Stimulated activated CD8-positive, alpha-beta memory T cell treated with anti-CD3 and anti-CD28 coated beads, Interleukin-7, amount 100 ng/mL, for 24 hours (primary cell): Measurements from ENCODE around the gene ZNF606.
"Not testable (repeated sequence)": the region's sequence is repeated elsewhere in the genome, so short reads cannot be mapped to it uniquely, and the experiment has no call there.

ENCODE experiments used
- DNase-seq: peaks from one replicate; pipeline ENCODE4 v3.0.0-alpha.2; 2020; ENCODE audit warnings: low read depth

Gene ZNF606

GRCh38 chr19:58009666-58010301, 7.2 kb upstream of the ZNF606 start:
- DNase-seq = peak; percentile 18

GRCh38 chr19:58009301-58009665, 6.7 kb upstream of the ZNF606 start:
- no peak for DNase-seq

GRCh38 chr19:58008877-58009276, 6.3 kb upstream of the ZNF606 start:
- not testable (repeated sequence) for DNase-seq

GRCh38 chr19:58007285-58007684, 4.7 kb upstream of the ZNF606 start:
- DNase-seq = no peak

DNA sequence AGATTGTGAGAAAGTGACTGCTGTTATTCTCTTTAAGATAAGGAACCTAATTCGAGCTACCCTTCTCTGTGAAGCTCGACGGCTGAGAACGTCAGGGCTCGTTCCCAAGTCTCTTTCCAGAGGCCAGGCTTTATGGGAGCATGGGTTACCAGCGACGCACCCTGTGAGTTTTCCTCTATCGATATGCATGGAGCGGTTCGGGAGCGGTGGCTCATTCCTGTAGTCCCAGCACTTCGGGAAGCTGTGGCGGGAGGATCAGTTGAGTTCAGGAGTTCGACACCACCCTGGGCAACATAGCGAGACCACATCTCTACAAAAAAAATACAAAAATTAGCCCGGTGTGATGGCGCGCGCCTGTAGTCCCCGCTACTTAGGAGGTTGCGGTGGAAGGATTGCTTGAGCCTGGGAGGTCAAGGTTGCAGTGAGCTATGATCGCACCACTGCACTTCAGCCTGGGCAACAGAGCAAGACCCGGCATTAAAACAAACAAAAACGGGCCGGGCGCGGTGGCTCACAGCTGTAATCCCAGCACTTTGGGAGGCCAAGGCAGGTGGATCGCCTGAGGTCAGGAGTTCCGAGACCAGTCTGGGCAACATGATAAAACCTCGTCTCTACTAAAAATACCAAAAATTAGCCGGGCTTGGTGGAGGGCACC, 681 bp upstream of the ZNF606 start:
- DNase-seq = no peak

DNA sequence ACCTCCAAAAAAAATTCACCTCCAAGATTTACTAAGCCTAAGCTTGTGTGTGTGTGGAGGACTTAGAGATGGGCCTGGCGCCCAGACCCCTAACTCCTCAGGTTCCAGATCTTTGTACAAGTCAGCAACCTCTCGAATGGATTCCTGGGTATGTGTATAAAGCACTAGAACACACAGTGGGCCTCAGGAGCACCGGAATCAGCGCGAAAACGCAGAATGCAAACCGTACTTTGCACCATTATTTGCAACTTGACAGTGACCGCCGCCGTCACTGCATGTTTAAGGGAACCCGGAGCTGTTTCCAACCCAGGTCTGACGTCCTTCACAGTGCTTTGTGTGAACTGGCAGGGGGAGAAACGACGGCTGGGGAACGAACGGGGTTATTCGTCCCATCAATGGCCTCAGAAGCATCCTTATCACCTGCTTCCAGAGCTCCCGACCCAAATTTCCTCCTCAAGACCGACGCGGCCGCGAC, 688 bp downstream of the ZNF606 start:
- DNase-seq = no peak

DNA sequence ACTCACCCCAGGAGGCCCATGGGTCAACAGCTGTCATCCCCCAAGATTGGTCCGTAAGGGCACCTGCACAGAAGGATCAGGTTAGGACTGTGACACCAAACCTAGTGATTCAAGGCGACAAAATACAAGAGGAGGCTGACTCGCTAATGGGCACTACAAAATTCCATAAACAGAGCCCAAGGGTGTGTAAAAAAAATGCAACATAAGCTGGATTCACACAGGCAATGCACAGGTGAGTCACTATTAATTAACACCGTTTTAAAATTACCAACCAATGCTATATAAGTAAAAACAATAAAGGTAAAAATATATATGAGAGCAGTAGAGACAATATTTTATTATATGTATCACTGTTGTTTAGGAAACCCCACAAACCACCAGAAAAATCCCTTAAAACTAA, 1.9 kb downstream of the ZNF606 start:
- no peak for DNase-seq

DNA sequence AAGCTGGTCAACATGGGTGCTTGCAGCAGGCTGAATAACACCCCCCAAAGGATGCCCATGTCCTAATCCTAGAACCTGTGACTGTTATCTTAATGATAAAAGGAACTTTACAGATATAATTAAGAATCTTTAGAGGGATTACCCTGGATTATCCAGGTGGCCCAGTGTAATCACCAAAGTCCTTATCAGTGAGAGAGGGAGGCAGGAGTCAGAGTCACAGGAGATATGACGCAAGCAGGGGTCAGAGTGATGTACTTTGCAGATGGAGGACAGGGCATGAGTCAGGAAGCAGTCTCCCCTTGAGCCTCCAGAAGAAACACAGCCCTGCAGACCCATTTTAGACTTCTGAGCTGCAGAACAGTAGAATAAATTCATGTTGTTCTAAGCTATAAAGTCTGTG, 9.8 kb downstream of the ZNF606 start:
- DNase-seq = no peak

DNA sequence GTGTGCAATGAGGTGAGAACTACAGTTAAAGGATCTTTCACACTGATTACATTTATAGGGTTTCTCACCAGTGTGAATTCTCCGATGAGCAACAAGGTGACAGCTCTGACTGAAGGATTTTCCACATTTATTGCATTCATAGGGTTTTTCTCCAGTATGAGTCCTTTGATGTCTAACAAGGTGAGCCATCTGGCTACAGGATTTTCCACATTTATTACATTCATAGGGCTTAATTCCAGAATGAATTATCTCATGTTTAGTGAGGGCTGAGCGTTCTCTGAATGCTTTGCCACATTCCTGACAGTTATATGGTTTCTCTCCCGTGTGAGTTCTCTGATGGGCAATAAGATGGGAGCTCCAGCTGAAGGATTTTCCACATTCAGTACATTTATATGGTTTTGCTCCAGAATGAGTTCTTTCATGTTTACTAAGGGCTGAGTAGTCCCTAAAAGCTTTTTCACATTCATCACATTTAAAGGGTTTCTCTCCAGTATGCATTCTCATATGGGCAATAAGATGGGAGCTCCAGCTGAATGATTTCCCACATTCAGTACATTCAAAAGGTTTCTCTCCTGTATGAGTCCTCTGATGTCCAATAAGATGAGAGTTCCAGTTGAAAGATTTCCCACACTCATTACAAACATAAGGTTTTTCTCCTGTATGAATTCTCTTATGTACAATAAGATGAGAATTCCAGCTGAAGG, 23.9 kb downstream of the ZNF606 start:
- DNase-seq = no peak

GRCh38 chr19:57974434-57974833, 28.2 kb downstream of the ZNF606 start, which contains the start of gene C19orf18:
TSS of gene C19orf18 (minus strand) at chr19:57974534. CDS start at chr19:57974432, 102 bp downstream.
- DNase-seq = no peak

GRCh38 chr19:57964761-57965160, 37.9 kb downstream of the ZNF606 start:
- DNase-seq = no peak

DNA sequence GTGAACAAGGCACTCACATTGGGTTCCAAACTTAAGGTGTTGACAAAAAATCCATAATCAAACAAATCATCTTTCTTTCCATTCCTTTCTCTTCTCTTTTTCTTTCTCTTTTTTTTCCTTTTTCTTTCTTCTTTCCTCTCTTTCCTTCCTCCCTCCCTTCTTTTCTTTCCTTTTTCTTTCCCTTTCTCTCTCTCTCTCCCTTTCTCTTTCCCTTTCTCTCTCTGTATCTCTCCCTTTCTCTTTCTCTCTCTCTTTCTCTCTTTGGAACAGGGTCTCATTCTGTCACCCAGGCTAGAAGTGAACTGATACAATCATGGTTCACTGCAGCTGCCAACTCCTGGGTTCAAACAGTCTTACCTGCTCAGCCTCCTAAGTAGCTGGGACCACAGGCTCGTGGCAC, 40.8 kb downstream of the ZNF606 start:
- no peak for DNase-seq

- DNase-seq = no peak
Observed at GRCh38 chr19:57954996-57955395, 47.6 kb downstream of the ZNF606 start.

DNA sequence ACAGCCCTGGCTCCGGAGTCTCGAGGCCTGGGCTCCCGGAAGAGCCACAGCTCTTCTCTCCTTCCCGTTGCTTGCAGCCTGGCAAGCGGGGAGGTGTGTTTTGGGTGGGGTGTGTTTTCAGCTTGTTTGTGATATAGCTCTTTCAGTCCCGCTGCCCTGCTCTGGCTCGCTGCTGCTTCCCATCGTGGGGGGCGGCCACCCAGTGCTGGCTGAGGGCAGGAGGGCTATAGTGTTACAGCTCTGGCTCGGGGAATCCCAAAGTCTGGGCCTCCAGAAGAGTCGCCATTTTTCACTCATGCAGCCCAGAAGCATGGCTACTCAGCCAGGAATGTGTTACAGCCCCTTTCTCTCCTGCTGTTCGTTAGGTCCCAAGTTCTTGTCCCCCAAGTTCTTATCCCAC, 52.9 kb downstream of the ZNF606 start:
- no peak for DNase-seq

- no peak for DNase-seq
Observed at GRCh38 chr19:57949296-57949695, 53.3 kb downstream of the ZNF606 start.

DNA sequence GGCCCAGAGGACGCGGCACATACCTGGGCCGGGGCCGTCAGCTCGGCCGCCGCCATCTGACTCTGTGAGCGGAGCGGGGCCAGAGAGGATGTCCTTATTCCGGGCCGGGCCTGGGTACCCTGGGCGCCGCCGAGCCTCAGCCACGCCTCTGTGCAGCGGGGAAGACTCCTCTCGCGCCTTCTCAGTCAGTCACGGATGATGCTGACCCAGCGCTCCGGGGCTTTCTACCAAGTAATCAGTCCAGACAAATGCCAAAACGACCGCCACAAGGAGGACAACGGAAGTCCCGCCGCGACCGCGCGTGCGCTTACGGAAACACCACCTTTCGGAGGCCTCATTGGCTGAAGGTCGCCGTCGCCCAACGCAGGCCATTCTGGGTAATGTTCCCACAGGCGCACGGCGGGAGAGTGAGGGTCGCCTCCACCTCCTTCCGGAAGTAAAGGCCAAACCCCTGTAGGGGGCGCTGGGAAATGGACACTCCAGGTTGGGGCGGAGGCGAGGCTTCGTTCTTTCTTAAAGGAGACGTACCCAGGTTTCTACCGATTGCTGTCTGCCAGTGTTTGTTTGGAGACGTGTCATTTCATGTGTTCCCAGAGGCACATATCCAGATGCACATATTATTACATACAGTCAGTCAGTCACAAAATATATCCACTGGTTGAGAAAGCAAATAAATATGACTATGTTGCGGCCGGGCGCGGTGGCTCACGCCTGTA, 55.0 kb downstream of the ZNF606 start, which contains the start of gene ZNF256:
Gene ZNF256, minus strand, starts transcription at position 288 of the 716 bp plus-strand sequence. Its CDS starts 232 bp downstream, at position 56.
- peak; percentile 86 for DNase-seq

DNA sequence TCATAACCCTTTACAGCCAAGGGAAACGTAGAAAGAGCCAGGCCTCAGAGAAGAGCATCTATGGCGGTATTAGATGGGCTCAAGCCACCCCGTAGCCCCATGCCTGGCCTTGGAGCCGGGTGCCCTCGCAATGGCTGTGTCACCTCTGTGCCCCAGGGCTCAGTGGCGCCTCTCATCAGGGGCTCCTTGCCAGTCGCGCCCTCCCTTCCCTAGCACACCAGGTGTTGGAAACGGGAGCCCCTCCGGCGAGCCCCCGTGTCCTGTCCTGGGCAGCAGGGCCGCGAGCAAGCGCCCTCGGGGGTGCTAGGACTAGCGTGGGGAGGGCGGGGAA, 55.6 kb downstream of the ZNF606 start:
- DNase-seq = no peak

DNA sequence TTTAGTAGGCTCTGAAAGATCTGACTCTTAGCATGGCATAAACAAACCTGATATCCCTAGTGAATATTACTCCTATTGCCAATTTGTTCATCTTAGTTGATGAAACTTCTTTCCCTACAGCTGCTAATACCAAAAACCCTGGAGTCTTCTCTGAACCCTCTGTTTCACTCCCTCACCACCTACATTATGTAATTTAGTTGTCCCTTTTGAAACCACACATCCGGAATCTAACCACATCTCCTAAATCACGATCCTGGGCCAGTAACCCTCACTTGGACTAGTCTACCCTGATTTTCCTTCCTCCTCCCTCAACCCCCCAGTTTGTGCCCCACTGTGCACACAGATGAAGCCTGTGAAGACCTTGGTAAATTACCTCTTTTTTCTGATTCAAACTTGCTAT, 56.3 kb downstream of the ZNF606 start:
- DNase-seq = no peak

DNA sequence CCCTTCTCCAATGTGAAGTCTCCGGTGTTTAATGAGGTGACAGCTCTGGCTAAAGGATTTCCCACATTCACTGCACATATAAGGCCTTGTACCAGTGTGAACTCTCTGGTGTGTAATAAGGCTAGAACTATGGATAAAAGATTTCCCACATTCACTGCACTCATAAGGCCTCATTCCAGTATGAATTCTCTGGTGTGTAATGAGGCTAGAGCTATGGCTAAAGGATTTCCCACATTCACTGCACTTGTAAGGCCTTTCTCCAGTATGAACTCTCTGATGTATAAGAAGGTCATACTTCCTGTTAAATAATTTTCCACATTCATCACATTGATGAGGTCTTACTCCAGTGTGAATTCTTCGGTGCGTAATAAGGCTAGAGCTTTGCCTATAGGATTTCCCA, 61.0 kb downstream of the ZNF606 start:
- no peak for DNase-seq

- DNase-seq = no peak
Observed at GRCh38 chr19:57935731-57936130, 66.9 kb downstream of the ZNF606 start.

GRCh38 chr19:57934820-57935665, 67.6 kb downstream of the ZNF606 start, which contains the start of gene ZNF418:
TSS of gene ZNF418 (minus strand) at chr19:57935402. CDS start at chr19:57933822, 1,580 bp downstream.
- DNase-seq = no peak
